HG03354 (cell line): ENCODE measurements around the gene TNFRSF9.
"Not testable (repeated sequence)": the region's sequence is repeated elsewhere in the genome, so short reads cannot be mapped to it uniquely, and the experiment has no call there.

Source experiments
- ATAC-seq: cut with Tn5 transposase; IDR thresholded peaks from one replicate; pipeline ENCODE4 v1.9.1; 2021; ENCODE audit warnings: mild to moderate bottlenecking; ENCODE audit not compliant: unreplicated experiment, poor library complexity, severe bottlenecking

TNFRSF9 gene

DNA sequence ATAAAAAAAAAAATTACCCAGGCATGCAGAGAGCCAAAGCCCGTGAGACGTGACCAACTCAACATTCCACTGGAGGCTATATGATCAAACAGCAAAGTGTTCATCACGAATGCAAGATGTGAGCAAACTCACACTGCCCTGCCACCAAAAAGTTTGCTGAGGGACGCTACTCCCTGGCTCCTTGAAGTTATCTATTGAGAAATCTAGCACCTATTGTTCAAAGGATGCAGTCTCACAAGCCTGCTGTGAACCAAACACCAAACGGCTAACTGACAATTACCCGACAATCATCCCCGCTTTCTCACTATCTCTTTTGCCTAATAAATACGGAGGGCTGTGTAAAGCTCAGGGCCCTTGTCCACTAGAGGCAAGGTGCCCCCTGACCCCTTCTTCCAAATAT lies 13.6 kb downstream of the TNFRSF9 start:
- ATAC-seq: not testable (repeated sequence)

GRCh38 chr1:7922301-7922700 lies 18.3 kb downstream of the TNFRSF9 start:
- no peak for ATAC-seq

GRCh38 chr1:7921796-7922195 lies 18.8 kb downstream of the TNFRSF9 start:
- no peak for ATAC-seq

- ATAC-seq: no peak
Measured at GRCh38 chr1:7919880-7920279, 20.8 kb downstream of the TNFRSF9 start.

DNA sequence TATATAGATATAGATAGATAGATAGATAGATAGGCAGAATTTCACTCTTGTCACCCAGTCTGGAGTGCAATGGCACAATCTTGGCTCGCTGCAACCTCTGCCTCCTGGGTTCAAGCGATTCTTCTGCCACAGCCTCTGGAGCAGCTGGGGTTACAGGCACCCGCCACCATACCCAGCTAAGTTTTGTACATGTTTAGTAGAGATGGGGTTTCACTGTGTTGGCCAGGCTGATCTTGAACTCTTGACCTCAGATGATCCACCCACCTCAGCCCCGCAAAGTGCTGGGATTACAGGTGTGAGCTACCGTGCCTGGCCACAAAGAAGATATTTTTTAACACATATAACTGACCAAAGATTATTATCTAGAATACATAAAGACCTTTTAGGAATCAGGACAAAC lies 22.7 kb downstream of the TNFRSF9 start:
- not testable (repeated sequence) for ATAC-seq

DNA sequence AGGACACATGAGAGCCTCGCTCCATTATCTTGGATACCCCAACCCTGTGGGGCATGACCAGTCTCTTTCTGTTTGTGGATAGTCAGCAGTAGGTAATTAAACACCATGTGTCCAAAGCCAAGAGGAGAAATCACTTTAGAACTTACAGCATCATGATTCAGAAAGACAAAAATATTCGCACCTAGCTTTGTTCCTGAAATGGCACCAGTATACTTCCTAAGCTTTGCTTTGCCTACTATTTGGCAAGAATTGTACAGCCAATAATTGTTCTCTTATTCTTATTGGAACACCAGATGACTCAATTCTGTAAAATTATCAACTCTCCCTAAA lies 24.2 kb downstream of the TNFRSF9 start:
- no peak for ATAC-seq

DNA sequence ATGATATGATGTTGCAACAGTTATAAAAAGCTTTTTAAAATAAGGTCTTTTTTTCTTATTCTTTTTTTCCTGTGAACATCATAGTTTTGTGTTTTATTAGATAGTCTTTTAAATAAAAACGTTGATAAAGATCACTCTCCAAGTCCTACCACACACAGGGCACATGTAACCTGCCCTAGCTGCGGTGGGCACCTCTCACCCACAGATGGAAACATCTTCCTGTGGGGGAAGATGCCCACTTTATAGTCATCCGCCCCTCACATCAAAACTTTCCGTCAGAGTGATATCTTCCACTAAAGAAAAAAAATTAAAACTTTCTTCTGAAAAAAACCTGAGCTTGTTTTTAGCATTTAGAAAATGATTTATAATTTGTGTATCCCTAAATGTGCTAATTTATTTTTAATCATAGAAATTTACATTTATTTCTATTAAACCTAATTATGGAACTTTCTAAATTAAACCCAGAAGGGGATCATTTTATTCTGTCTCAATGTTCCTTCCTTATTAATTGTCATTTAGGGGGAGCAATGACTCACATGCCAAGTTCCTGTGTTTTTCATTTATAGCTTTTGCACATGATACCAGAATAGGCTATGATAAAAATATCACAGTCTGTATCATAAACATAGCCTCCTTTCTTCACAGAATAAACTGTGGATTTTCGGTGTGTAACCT lies 24.7 kb downstream of the TNFRSF9 start:
- no peak for ATAC-seq

- ATAC-seq: no peak
Measured at GRCh38 chr1:7912743-7913557, 27.7 kb downstream of the TNFRSF9 start.

DNA sequence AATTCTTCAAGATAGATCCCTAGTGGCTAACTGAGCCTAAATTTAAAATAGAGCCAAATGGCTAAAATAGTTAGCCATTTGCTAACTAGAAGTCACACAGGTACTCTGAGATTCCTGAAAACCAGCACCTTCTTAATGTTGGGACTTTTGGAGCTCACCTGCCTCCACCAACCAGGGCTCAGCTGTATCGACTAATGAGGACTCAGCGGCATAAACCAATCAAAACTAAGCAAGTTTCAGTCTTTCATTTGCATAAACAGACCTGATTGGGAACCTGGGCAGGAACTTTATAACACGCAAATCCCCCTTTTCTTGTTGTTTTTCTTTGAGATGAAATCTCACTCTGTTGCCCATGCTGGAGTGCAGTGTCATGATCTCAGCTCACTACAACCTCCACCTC lies 28.5 kb downstream of the TNFRSF9 start:
- ATAC-seq: no peak

DNA sequence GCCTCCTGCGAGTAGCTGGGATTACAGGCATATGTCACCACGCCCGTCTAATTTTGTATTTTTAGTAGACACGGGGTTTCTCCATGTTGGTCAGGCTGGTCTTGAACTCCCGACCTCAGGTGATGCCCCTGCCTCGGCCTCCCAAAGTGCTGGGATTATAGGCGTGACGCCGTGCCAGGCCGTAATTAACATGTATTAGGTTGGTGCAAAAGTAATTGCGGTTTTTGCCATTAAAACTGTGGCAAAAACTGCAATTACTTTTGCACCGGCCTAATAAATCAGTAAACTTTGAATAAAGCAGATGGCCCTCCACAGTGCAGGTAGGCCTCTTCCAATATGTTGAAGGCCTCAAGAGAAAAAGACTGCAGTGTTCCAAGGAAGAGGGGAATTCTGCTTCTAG lies 35.4 kb downstream of the TNFRSF9 start:
- no peak for ATAC-seq

GRCh38 chr1:7902478-7903085 lies 38.1 kb downstream of the TNFRSF9 start:
- ATAC-seq: no peak

DNA sequence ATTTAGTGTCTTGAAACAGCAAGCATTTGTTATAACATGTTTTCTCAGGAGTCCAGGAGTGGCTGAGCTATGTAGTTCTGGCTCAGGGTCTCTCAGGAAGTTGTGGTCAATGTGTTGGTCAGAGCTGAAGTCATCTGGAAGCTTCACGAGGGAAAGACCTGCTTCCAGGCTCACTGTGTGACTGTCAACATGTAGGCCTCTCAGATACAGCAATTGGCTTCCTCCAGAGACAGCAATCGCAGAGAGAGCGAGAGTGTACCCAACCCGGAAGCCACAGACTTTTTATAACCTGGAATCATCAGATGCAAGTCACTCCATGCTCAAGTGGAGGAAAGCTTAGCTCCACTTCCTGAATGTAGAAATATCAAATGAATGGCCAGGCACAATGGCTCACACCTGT lies 40.9 kb downstream of the TNFRSF9 start:
- ATAC-seq: no peak

GRCh38 chr1:7898962-7899361 lies 41.7 kb downstream of the TNFRSF9 start:
- ATAC-seq: no peak

GRCh38 chr1:7896994-7897393 lies 43.6 kb downstream of the TNFRSF9 start:
- no peak for ATAC-seq

DNA sequence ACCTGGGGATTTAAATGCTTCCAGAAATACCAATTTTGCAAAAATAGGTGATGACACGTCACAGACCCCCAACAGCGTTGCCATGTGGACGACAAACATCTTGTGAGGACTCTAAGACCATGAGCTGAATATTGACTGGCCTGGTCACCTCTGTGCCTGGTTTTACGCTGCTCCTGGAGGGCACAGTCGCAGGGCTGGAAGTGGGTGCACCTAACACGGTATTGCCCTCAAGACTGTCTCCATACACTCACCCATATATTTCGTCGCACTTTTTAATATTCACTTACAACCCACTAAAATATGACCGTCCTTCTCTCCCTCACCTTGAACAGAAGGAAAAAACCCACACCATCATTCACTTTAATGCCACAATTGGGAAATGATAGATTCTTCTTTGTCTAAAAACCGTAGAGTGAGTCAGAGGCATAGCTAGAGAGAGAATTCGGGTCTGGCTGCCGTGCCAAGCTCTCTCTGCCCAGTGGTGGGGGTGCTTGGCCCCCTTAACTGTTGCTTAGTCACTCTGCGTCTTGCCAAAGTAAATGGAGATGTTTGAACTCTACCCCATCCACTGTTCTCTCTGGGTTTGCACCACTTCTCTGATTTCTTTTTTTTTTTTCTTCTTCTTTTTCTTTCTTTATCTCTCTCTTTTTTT lies 47.0 kb downstream of the TNFRSF9 start:
- ATAC-seq: no peak

GRCh38 chr1:7891804-7892203 lies 48.8 kb downstream of the TNFRSF9 start:
- no peak for ATAC-seq

DNA sequence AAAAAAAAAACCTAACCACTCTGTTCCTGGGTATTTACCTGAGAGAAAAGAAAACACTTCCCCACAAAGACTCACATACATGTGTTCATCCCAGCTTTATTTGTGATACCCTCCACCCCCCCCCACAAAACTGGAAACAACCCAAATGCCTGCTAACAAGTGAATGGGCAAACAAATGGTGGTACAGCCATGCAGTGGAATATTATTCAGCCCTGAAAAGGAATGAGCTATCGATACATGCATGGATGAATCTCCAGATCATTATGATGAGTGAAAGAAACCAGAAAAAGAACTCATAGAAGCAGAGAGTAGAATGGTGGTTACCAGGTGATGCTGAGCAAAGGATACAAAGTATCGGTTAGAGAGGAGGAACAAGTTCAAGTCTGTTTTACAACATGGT lies 49.8 kb downstream of the TNFRSF9 start:
- no peak for ATAC-seq

GRCh38 chr1:7888248-7889081 lies 52.2 kb downstream of the TNFRSF9 start:
- ATAC-seq: no peak

GRCh38 chr1:7886405-7886745 lies 54.3 kb downstream of the TNFRSF9 start:
- ATAC-seq: no peak
